ACC112 (cell line): ENCODE data around the gene SCAMP2.

Experiments used
- H2AFZ ChIP-seq: fragments of 200-600 bp; sonication (generic); one replicate; pipeline ENCODE4 v1.6.0; 2017; ENCODE audit warnings: antibody characterized with exemption, low read length; ENCODE audit not compliant: unreplicated experiment
- H3K27ac ChIP-seq: fragments of 200-600 bp; sonication (generic); 2 replicates; pipeline ENCODE4 v1.5.1; 2014; ENCODE audit warnings: low read depth, mild to moderate bottlenecking, antibody characterized with exemption, low read length, moderate library complexity
- H3K27me3 ChIP-seq: fragments of 200-600 bp; sonication (generic); 2 replicates; pipeline ENCODE4 v1.6.1; 2014; ENCODE audit warnings: mild to moderate bottlenecking, antibody characterized with exemption, low read length, moderate library complexity, mixed read lengths; ENCODE audit not compliant: insufficient read depth
- H3K36me3 ChIP-seq: fragments of 200-600 bp; sonication (generic); 2 replicates; pipeline ENCODE4 v1.6.1; 2016; ENCODE audit warnings: mild to moderate bottlenecking, antibody characterized with exemption, low read length, moderate library complexity, mixed read lengths; ENCODE audit not compliant: insufficient read depth
- H3K4me1 ChIP-seq: fragments of 200-600 bp; sonication (generic); one replicate; pipeline ENCODE4 v1.6.1; 2016; ENCODE audit warnings: low read length, mixed read lengths; ENCODE audit not compliant: insufficient read depth, unreplicated experiment, control insufficient read depth
- H3K4me3 ChIP-seq: fragments of 200-600 bp; sonication (generic); 2 replicates; pipeline ENCODE4 v1.5.1; 2014; ENCODE audit warnings: mild to moderate bottlenecking, low read depth, low read length
- H3K79me2 ChIP-seq: fragments of 200-600 bp; sonication (generic); one replicate; pipeline ENCODE4 v1.6.0; 2016; ENCODE audit warnings: low read length; ENCODE audit not compliant: control insufficient read depth, unreplicated experiment, insufficient read depth

The SCAMP2 gene

GRCh38 chr15:74844319-74845207, 28.6 kb downstream of the SCAMP2 start:
- H3K4me1 ChIP-seq: peaks cover 13% of the 10 kb centered on the region
- no peak overlapping the region for H2AFZ ChIP-seq
- H3K4me3 ChIP-seq: no peak overlapping the region
- no peaks in the 10 kb centered on the region for H3K27me3 ChIP-seq
- H3K27ac ChIP-seq: no peak overlapping the region
- no peaks in the 10 kb centered on the region for H3K36me3 ChIP-seq
- H3K79me2 ChIP-seq: peaks cover 6% of the 10 kb centered on the region

DNA sequence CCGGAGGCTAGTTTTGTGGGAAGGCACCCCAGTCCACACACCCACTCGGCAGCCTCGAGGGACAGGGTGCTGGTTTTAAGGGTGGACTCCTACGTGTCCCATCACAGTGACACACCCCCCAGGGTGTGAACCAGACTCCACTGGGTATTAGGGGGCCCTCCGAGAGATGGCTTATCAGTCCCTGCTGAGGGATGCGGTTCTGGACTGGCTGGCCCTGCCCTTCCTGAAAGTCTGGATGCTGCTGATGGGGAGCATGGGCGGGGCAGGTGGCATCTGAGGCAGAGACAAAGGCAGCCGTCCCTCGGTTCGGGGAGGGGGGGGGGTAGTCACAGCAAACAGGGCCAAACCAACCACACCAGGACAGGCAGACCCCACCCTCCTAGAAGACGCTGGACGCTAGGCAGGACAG, 29.3 kb downstream of the SCAMP2 start:
- H2AFZ ChIP-seq: peak overlapping the region; percentile 75
- no peaks in the 10 kb centered on the region for H3K36me3 ChIP-seq
- peak overlapping the region; percentile 100 for H3K4me3 ChIP-seq
- peak overlapping the region; percentile 67 for H3K27ac ChIP-seq
- peaks cover 6% of the 10 kb centered on the region for H3K79me2 ChIP-seq
- H3K27me3 ChIP-seq: no peaks in the 10 kb centered on the region
- H3K4me1 ChIP-seq: peaks cover 13% of the 10 kb centered on the region

GRCh38 chr15:74843445-74843828, 29.7 kb downstream of the SCAMP2 start:
- Histone ChIP-seq H3K4me1 (peaks cover 13% of the 10 kb centered on the region), H3K27me3 (no peaks in the 10 kb centered on the region), H3K36me3 (no peaks in the 10 kb centered on the region), H3K27ac (peak overlapping the region; percentile 67), H2AFZ (peak overlapping the region; percentile 75), H3K4me3 (peak overlapping the region; percentile 100), H3K79me2 (peaks cover 6% of the 10 kb centered on the region)

DNA sequence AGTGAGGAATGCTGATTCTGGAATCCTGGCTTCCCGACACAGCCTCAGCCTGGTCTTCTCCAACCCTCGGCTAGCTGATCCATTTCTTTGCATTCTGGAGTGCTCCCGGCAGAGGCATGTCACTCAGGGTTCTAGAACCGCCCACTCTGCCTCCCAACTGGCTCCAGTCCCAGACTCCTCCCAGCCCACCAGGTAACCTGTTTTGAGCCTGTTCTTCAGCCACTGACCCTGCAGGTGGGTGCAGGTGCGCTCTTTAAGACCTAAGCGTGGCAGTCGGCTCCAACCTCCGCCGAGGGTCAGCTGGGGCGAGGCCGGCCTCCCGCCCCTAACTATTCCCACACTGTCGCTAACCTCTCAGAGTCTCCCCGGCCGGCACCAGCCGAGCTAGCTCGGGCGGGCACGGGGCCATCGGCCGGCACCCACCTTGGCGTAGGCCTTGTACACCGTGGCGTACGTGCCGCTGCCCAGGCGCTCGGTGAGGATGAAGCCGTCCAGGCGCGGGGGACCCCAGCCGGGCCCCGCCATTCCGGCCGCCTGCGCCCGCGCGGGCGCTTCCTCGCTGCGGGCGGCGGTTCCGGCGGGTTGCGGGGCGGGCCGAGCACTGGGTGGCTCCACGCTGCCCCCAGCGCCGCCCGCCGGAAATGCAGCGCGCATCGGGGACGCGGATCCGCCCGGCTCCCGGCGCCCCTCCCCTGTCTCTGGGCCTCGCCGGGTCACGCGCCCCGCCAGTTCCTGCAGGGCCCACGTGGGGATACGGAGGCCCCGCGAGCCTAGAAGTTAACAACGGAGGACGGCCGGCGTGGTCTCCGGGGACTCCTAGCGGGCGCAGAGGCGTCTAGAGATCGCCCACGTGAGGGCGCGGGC, 30.4 kb downstream of the SCAMP2 start, which contains the start of gene ULK3:
Gene ULK3, minus strand, starts transcription at position 576 of the 864 bp plus-strand sequence. Its CDS starts 51 bp downstream, at position 525.
- Histone ChIP-seq H2AFZ (peak within 1 kb of the TSS; percentile 81), H3K79me2 (peaks cover 6% of the 10 kb centered on the region), H3K27me3 (no peaks in the 10 kb centered on the region), H3K4me3 (peak within 1 kb of the TSS; percentile 100), H3K27ac (peak within 1 kb of the TSS; percentile 67), H3K36me3 (no peaks in the 10 kb centered on the region), H3K4me1 (peaks cover 13% of the 10 kb centered on the region)

GRCh38 chr15:74841891-74842373, 31.2 kb downstream of the SCAMP2 start:
- peaks cover 13% of the 10 kb centered on the region for H3K4me1 ChIP-seq
- no peaks in the 10 kb centered on the region for H3K36me3 ChIP-seq
- no peaks in the 10 kb centered on the region for H3K27me3 ChIP-seq
- no peak overlapping the region for H2AFZ ChIP-seq
- H3K79me2 ChIP-seq: peaks cover 6% of the 10 kb centered on the region
- no peak overlapping the region for H3K27ac ChIP-seq
- H3K4me3 ChIP-seq: peak overlapping the region; percentile 100

GRCh38 chr15:74840851-74841775, 32.1 kb downstream of the SCAMP2 start:
- Histone ChIP-seq H3K27me3 (no peaks in the 10 kb centered on the region), H3K4me1 (peaks cover 13% of the 10 kb centered on the region), H3K36me3 (no peaks in the 10 kb centered on the region), H3K4me3 (no peak overlapping the region; the same call in 1 of the 2 replicates), H2AFZ (no peak overlapping the region), H3K27ac (no peak overlapping the region), H3K79me2 (peaks cover 6% of the 10 kb centered on the region)

- H3K27ac ChIP-seq: no peak overlapping the region
- no peaks in the 10 kb centered on the region for H3K36me3 ChIP-seq
- no peaks in the 10 kb centered on the region for H3K27me3 ChIP-seq
- H3K4me3 ChIP-seq: no peak overlapping the region
- H2AFZ ChIP-seq: no peak overlapping the region
- H3K4me1 ChIP-seq: peaks cover 13% of the 10 kb centered on the region
- peaks cover 6% of the 10 kb centered on the region for H3K79me2 ChIP-seq
These were observed 33.4 kb downstream of the SCAMP2 start for GRCh38 chr15:74839526-74840395.

GRCh38 chr15:74838746-74839525, 34.2 kb downstream of the SCAMP2 start:
- H3K27ac ChIP-seq: no peak overlapping the region
- peaks cover 6% of the 10 kb centered on the region for H3K79me2 ChIP-seq
- H3K27me3 ChIP-seq: no peaks in the 10 kb centered on the region
- H3K4me1 ChIP-seq: peaks cover 13% of the 10 kb centered on the region
- H2AFZ ChIP-seq: no peak overlapping the region
- H3K4me3 ChIP-seq: no peak overlapping the region
- no peaks in the 10 kb centered on the region for H3K36me3 ChIP-seq

- no peaks in the 10 kb centered on the region for H3K27me3 ChIP-seq
- no peak overlapping the region for H3K4me3 ChIP-seq
- H2AFZ ChIP-seq: no peak overlapping the region
- H3K4me1 ChIP-seq: peaks cover 6% of the 10 kb centered on the region
- no peak overlapping the region for H3K27ac ChIP-seq
- H3K36me3 ChIP-seq: no peaks in the 10 kb centered on the region
- peaks cover 6% of the 10 kb centered on the region for H3K79me2 ChIP-seq
These were observed 35.0 kb downstream of the SCAMP2 start for GRCh38 chr15:74838137-74838516.
